ENCODE results near the gene MGAT5.
"Not testable (repeated sequence)": the region's sequence is repeated elsewhere in the genome, so short reads cannot be mapped to it uniquely, and the experiment has no call there.

The MGAT5 gene

GRCh38 chr2:134293719-134294537, 40.1 kb downstream of the MGAT5 start:
- no peak for DNase-seq (ENCODE audit: low spot score)
- TF ChIP-seq CTCF (IDR thresholded peaks at IDR 0.05; ENCODE audit: extremely low read depth, missing control alignments), result no peak

- DNase-seq (ENCODE audit: low spot score), result not testable (repeated sequence)
Observed at GRCh38 chr2:134294598-134294997, 40.7 kb downstream of the MGAT5 start.

GRCh38 chr2:134295441-134295840, 41.6 kb downstream of the MGAT5 start:
- no peak for DNase-seq (ENCODE audit: low spot score)
- TF ChIP-seq CTCF (IDR thresholded peaks at IDR 0.05; ENCODE audit: extremely low read depth, missing control alignments), result no peak

- TF ChIP-seq CTCF (IDR thresholded peaks at IDR 0.05; ENCODE audit: extremely low read depth, missing control alignments), result no peak
- no peak for DNase-seq (ENCODE audit: low spot score)
Observed at GRCh38 chr2:134296301-134296700, 42.4 kb downstream of the MGAT5 start.

GRCh38 chr2:134299334-134299733, 45.5 kb downstream of the MGAT5 start:
- no peak for DNase-seq (ENCODE audit: low spot score)

GRCh38 chr2:134300585-134300984, 46.7 kb downstream of the MGAT5 start:
- no peak for TF ChIP-seq CTCF (IDR thresholded peaks at IDR 0.05; ENCODE audit: extremely low read depth, missing control alignments)
- no peak for DNase-seq (ENCODE audit: low spot score)

More at GRCh38 chr2:134299334-134299733, 45.5 kb downstream of the MGAT5 start:
- TF ChIP-seq CTCF (IDR thresholded peaks at IDR 0.05; ENCODE audit: extremely low read depth, missing control alignments), result no peak

GRCh38 chr2:134301099-134301927, 47.4 kb downstream of the MGAT5 start:
- TF ChIP-seq CTCF (IDR thresholded peaks at IDR 0.05; ENCODE audit: extremely low read depth, missing control alignments), result no peak

More at GRCh38 chr2:134301099-134301927, 47.4 kb downstream of the MGAT5 start:
- DNase-seq (ENCODE audit: low spot score), result no peak

All from GM20000 (cell line).